GM21367 (cell line): ENCODE results near the gene ASB4.
"Not testable (repeated sequence)": the region's sequence is repeated elsewhere in the genome, so short reads cannot be mapped to it uniquely, and the experiment has no call there.

Experiments
- ATAC-seq: cut with Tn5 transposase; IDR thresholded peaks from one replicate; pipeline ENCODE4 v1.9.1; 2021; ENCODE audit not compliant: unreplicated experiment

ASB4 gene, protein sequence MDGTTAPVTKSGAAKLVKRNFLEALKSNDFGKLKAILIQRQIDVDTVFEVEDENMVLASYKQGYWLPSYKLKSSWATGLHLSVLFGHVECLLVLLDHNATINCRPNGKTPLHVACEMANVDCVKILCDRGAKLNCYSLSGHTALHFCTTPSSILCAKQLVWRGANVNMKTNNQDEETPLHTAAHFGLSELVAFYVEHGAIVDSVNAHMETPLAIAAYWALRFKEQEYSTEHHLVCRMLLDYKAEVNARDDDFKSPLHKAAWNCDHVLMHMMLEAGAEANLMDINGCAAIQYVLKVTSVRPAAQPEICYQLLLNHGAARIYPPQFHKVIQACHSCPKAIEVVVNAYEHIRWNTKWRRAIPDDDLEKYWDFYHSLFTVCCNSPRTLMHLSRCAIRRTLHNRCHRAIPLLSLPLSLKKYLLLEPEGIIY

DNA sequence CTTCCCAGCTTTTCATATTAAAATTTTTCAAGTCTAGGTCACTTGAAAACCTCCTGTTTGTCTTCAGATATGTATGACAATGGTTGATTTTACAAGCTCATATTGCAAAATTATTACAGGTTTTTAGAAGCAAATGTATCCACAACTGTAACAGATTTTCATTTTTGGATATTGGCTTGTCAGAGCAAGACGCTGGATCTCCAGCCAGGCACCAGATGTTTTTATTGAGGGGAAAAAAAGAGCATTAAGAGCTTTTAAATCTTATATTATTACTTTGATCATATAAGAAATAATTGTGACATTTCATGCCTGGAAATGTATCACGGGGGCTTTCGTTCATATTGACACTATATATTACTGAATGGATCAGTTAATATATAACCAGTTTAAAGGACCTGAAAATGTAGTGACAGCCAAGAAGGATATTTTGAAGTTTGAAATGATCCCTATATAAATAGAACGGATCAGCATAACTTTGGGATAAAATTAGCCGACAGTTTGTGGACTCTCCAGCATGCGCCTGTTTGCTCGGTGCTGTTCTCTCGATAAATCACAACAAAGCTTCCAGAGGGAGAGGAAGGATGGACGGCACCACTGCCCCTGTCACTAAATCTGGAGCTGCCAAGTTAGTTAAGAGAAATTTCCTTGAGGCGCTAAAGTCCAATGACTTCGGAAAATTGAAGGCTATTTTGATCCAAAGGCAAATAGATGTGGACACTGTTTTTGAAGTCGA, at the start of gene ASB4:
TSS of gene ASB4 (plus strand) at position 553 of the 733 bp plus-strand sequence. CDS start at position 582, 29 bp downstream.
- ATAC-seq: no peak

DNA sequence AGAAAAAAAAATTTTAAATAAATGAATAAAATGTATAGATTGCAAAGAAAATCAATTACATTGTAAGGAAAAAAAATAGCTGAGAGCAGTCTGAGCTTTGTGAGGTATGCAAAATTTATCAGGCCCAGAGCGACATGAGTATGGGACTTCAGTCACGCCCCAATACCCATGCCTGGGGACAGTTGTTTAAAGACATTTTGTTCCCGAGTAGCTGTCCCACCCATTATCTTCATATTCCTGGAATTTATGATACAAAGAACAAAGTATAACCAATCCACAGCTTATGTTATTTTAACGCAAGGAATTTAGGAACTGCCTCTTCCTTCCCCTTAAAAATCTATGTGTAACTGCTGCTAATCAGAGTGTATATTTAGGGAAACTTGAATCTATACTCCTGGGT, 49.3 kb upstream of the ASB4 start:
- no peak for ATAC-seq

DNA sequence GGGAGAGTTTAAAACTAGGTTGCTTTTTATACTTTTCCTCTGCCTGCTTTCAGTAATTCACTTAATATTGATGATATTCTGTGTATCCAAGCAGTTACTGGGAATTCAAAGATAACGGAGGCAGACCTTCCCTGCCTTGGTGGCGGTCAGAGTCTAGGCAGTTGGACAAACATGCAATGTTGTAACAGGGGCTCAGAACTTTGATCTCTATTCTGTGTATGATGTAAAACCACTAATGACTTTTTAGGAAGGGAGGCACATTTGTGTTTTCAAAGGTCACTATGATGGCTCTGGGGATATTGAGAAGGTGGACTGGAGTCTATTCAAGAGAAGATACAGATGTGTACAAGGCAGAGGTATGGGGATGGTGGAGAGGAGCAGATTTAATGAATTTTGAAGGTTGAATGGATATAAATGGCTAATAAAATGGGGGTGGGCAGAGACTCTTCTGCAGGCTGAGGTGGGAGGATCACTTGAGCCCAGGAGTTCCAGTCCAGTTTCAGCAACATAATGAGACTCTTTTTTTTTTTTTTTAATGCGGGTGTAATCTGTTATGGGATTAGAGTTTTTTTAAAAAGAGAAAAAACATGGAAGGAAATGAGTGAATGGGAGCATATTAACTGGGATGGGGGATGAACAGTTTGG, 45.2 kb upstream of the ASB4 start:
- no peak for ATAC-seq

DNA sequence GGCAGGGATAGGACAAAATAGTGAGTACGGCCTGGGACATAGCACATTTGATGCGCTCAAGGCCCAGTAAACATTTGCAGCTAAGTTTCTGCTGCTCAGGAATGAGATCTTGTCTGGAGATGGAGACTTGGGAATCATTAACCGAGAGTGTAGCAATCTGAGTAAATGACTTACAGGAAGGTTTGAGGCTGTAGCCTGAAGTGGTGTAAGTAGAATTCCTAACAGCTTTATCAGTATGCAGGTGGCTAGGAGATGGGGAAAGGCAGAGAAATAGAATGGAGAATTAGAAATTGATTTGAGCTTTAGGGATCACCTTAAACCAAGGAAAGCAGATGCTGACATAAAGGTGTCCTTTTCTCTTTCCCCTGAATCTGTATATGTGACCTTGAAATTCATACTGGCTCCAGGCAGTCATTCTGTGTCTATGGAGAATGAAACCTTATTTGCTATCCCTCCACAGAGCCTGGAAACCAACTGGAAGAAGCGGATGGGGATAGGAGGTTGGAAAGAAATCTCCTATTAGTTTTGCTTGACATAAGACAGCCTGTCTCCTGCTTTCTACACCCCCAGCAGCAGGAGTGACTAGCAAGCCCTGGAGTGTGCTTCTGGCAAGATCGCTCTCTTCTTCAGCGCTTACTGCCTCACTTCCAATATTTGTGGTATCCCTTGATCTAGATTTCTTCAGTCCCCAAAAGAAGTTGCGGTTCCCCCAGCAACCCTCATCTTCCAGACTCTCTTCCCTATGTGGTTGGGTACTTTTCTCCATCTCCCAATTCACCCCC, 44.5 kb upstream of the ASB4 start:
- no peak for ATAC-seq

DNA sequence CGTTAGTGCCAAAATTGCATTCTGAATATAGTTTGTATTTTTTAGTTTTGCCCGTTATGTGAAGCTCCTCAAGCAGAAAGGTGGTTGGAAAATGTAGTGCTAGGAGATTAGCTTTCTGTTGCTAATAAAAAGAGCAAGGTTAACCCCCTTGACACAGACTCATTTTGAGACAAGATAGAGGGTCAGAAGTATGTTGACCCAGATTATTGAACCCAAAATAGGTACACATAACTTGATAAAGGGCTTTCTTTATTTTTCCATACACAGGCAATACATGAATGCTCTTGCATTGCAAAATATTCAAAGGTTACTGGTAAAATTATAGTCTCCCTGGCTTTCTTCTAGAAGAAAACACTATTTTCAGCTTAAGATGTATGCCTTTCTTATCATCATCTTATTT, 40.9 kb upstream of the ASB4 start:
- ATAC-seq: no peak

DNA sequence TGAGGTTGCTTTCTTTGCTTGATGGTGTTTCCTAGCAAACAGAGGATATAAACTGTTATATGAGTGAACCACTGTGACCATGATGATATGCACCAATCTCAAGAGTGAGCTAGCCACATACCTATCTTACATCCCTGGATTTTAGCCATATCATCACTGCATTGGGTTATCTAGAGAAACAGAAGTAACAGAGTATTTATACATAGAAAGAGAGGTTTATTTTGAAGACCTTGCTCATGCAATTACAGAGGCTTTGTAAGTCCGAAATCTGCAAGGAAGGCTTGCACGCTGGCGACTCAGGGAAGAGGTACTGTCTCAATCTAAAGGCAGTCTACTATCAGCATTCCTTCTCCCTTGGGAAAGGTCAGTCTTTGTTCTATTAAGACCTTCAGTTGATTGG, 39.1 kb upstream of the ASB4 start:
- ATAC-seq: no peak

DNA sequence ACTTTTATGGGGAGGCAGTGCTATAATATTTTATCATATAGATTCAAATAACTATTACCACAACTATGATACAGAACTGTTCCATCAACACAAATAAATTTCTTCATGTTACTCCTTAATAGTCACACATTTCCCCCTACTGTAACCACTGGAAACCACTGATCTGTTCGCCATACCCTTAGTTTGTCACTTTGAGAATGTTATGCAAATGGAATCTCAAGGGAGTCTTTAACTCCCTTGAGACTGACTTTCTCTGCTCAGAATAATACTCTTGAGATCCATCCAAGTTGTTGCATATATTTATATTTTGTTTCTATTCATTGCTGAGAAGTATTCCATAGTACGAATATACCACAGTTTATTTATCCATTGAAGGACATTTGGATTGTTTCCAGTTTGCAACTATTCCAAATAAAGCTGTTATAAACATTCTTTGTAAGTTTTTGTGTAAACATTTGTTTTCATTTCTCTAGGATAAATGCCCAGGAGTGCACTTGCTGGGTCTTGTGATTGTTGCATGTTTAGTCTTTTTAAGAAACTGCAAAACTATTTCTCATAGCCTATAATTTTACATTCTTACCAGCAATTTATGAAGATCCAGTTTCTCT, 31.2 kb upstream of the ASB4 start:
- ATAC-seq: peak; percentile 71

DNA sequence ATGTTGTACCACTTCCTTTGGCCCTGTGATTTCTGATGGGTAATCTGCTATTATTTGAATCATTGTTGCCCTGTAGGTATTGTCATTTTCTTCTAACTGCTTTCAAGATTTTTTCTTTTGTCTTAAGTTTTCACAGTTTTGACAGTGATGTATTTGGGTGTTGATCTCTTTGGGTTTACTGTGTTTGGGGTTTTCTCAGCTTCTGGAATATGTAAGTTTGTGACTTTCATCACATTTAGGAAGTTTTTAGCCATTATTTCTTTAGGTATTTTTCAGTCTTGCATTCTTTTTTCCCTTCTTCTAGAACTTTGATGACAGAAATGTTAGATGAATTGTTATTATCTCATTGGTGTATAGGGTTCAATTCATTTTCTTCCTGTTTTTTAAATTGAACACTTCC, 27.8 kb upstream of the ASB4 start:
- ATAC-seq: no peak

DNA sequence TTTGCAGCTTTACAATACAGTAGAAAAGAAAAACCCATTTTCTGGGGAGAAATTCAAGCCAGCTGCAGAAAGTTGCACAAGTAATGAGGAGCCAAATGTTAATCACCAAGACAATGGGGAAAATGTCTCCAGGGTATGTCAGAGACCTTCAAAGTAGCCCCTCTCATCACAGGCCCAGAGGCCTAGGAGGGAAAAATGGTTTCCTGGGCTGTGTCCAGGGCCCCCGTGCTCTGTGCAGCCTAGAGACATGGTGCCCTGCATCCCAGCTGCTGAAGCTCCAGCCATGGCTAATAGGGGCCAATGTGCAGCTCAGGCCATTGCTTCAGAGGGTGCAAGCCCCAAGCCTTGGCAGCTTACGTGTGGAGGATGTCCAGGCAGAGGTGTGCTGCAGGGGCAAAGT, 25.1 kb upstream of the ASB4 start:
- ATAC-seq: not testable (repeated sequence)

DNA sequence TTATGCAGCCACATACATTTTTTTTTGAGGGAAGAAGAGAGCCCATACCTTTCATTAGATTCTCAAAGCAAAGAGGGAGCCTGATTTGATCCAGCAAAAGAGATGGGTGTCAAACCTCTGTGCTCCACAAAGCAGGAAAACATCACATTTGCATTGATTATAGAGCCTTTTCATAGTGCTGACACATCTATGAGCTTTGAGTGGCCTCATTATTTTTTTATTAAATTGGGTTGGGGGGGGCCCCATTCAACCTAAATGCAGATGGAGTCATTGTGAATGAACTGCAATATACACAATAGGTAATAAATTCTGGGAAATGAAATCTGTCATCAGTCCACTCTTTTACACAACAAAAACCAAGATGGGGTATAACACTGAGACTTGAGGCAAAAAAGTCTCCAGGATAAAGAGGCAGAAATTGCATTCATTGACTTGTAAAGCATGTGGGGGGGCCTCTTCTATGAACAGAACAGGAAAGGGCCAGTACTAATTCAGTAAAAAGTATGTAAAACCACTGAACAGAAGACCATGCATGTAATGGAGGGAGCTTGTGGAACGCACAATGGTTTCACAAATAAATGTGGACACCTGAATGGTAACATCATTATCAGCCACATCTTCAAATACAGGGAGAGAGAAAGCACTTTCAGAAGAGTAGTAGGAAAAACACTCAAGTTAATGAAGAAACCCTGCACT, 17.7 kb upstream of the ASB4 start:
- ATAC-seq: no peak

DNA sequence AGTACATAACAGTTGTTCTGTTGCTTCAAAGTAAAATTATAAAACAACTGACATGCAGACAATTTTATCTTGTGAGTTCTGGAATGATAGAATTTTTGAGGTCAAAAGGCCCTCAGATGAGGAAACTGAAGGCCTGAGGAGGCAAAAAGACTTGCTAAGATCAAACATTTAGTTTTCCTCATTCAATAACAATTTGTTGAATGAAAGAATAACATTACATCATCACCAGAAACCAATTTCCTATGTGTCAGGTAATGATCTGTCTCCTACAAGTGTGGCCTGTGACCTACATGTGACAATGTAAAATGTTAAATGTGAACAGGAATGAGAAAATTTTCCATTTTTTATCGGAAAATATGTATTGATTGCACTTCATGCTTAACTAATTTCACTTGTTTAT, 16.6 kb upstream of the ASB4 start:
- ATAC-seq: no peak

DNA sequence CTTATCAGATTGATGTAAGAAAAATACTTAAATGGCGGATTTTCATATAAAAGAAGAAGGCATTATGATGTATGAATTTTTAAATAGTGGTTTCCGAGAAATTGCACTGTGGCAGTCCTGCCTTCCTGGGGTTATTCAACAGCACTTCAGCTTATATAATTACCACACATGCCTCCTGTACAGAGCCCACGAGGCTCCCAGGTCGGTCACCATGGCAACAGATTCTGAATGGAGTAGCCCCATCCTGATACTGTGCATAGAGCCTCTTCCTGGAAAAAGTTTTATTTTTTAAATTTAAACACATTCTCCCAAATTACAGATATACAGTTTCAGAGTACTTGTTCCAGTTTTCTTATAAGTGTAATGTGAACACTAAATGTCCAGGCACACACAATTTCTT, 15.9 kb upstream of the ASB4 start:
- no peak for ATAC-seq

DNA sequence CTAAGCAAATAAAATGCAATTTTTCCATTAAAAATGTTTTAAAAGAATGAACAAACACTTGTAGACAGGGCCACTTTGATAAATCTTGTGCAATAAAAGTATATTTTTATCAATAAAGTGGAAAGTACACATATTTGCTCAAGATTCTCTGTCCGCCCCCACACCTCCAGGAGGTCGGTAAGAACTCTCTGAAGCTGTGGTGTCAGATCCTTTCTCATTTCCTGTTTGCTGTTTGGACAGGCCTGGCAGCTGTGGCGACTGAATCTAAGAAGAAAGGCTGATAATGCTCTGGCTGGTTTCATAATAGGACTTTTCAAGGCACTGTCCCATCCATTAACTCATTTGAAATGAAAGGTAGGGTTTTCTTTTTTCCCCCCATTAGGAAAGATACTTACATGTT, 15.3 kb upstream of the ASB4 start:
- ATAC-seq: peak; percentile 96

DNA sequence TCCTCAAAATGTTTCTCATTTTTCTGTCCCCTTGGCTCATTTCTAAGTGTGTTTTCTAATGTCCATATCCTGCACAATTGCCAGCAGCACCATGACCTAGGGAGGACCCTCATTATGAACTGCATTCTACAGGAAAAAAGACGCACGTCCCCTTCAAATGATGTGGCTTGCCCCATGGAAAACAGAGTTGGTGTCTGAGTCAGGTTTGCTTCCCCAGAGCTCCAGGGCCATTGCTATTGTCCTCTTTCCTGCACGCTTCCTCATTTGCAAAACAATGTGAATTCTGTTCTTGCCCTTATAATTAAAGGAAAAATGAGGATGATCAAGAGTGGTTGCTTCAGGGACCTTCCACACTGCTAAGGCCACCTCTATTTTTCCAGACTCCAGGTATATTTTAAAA, 14.7 kb upstream of the ASB4 start:
- no peak for ATAC-seq

DNA sequence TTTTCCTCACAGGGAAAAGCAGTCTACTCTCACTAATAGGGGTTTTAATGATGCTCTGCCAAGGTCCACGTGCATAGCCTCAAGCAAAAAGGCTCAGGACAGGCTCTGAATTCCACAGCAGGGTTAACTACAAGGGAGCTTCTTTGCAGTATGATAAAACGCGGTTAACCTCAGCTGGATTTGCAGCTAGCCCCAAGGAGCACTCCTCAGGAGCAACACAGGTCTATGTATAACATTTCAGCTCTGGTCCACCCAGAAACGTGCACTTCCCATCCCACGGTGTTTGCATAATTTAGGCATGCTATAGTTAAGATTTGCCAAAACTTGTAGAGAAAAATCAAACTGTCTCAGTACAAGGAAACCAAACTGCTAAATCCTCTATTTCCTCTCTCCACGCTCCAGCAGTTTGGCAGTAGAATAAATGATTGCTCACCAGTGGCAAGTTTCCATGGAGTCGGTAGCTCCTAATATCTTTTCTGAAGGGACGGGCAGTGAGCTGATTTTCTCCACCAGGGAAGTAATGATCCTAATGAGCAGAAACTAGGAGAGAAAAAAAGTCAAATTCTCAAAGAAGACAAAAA, 13.1 kb upstream of the ASB4 start:
- ATAC-seq: no peak

DNA sequence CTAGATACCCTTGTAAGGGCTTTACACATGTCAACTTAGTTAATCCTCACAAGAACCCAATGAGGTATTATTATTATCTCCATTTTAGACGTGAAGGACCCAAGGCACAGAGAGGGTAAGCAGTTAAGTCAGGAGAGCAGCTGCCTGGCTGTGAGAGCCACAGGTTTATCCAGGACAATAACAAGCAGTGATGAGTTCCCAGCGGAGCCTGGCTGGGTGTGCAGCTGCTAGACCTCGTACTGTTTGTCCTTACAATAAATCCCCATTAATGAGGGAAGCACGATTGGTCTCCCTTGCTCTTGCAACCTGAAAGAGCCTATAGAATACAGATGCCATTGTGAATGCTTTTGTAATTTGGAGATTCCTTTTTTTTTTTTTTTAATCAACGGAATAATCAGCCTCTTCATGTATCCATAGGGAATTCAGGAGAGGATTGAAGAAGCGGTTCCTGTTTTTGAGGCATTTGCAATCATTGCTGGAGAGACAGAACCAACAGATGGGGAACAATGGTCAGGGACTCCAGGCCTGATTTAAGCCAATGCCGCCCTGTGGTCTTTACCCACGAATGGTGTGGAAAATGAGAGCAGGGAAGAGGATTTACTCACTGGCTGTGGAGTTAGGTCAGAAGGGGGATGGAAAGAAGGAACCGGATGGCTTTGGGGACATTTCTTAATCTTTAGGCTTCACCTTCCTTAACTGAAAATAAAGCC, 12.3 kb upstream of the ASB4 start:
- no peak for ATAC-seq

DNA sequence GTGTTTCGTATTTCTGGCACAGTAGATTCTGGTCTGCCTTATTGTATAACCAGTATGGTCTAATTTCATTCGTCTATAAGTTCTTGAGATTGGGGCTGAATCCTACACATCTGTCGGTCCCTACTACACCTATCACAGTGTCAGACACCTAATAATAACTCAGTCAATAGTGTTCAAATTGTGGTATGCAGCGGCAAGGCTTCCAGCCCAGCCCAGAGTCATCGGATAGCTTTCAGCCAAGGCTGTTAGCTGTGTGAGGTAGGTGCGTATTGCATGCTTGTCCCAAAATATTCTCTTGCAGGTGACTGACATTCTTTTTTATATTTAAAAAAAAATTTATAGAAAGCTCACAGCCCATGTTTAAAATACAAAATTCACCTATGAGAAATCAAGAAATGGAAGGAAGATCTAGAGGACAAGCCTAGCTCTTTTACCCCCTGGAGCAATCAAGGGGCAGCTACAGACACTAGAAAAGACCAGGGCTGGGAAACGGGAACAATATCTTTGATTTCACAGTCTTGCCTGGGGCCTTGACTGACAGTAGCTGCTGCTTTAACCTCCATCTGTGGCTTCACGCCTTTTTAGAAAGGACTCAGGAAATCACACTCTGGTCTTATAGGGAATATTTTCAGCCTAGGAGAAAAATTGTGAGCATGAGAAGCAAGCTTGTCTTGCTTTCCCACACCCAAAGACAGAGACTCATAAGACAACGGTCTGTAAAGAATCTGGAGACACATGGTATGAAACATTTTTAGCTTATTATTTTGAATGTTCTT, 9.5 kb upstream of the ASB4 start:
- no peak for ATAC-seq

DNA sequence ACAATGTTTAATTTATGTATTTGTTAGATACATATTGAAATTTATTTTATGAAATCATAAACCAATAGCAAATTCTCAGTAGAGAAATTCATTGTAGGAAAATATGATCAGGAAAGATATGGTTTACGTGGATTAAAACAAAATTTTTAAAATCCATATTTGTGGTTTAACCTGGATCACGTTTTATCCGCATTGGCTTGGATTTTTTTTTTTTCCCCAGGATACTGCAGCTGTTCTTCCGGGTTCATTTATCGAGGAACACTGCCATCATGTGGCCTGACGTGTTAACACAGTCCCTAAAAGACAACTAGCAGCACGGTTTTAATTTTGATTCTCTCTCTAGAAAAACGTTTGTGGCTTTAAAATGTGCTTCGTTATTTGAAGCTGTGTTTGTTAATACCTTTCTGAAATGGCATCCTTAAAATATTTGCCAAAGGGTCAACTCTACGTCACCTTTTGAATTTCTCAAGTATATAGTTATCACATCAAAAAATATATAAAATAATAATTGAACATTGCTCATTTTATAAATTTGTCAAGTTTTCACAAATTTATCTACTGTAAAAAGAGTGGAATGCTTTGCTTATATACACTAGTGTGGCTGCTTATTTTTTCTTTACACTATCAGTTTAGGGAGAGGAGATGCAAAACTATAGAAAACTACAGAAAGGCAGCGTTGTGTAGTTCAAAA, 8.7 kb upstream of the ASB4 start:
- peak; percentile 72 for ATAC-seq
